HG03175 (cell line): Measurements from ENCODE around the gene STOML3.

ENCODE experiments used
- ATAC-seq: cut with Tn5 transposase; IDR thresholded peaks from one replicate; pipeline ENCODE4 v1.9.1; 2021; ENCODE audit warnings: mild to moderate bottlenecking, moderate library complexity; ENCODE audit not compliant: unreplicated experiment

The STOML3 gene

DNA sequence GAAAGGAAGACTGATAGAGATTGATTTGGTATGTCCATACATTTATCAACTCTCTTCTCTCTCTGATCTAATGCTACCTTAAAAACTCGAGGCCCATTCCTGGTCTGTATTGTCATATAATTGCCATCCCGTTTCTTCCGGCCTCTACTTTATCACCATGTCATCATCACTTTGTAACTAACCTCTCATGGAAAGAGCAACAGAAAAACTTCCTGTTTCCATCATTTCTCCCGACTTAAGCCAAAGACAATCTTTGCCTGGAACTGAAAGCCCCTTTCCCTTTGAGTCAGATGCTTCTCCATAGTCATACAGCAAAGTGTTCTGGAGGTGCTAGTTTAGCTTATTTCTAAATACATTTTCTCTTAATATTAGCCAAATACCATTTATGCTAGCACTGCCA lies 2.8 kb upstream of the STOML3 start:
- ATAC-seq = no peak

DNA sequence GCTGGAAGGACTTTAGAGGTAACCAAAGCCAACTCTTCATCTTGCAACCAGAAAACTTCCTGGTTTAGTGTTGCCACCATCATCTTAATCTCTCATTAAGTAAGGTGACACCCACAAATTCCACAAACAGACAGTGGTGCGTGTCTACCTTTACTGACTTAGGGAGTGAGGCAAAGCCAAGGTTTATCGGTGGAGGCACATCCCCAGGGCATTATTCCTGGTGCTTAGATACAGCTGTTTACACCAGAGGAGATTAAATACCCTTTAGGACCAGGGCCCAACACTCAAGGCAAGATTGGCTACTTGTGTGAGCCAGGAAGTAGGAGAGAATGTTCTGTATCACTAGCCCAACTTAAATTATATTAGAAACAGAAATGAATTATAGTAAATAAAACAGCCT lies 9.5 kb downstream of the STOML3 start:
- ATAC-seq = no peak

DNA sequence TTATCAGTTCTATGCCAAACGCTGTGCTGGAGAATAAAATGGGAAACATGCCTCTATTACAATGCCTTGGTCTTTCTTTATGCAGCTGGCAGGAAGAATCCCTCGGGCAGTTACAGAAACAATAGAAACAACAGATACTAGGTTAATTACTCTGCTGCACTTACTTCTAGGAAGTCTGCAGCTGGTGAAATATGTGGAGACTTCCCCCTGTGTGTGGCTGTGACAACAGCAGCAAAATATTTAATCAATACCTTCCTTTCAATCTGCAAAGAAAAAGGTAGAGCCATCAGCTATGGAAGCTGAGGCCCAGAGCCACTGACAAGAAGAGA lies 9.9 kb downstream of the STOML3 start:
- no peak for ATAC-seq

- ATAC-seq = no peak
Observed at GRCh38 chr13:38979891-38980749, 10.5 kb downstream of the STOML3 start.

DNA sequence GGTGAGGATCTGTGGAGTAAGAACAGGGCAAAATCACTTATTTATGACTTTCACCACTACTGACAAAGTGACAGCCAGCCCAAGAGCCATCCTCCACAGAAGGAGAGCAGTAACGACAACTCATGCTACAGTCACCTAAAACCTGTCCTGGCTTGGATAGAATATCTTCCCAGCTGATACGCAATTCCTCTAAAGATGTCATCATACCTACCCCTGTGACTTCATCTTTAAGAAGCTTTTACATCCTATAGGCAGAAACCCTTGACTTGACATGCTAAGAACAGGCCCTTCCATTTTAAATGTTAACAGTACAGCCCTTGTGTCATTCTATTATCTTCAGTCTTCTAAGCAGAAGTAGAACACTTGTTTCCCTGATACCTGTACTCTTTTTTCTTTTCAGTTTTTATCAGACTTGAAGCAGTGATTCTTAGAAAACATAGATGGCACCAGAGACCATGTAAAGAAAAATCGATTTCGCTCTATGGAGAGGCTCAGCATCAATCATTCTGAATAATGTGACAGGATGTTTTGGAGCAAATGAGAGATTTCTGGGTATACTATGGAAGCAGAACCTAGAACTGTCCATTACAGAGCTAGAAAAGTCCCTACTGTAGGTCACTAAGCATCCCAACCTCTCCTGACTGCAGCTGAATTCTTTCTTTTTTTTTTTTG lies 20.1 kb downstream of the STOML3 start:
- ATAC-seq = no peak

GRCh38 chr13:38969187-38969586 lies 21.4 kb downstream of the STOML3 start:
- no peak for ATAC-seq

DNA sequence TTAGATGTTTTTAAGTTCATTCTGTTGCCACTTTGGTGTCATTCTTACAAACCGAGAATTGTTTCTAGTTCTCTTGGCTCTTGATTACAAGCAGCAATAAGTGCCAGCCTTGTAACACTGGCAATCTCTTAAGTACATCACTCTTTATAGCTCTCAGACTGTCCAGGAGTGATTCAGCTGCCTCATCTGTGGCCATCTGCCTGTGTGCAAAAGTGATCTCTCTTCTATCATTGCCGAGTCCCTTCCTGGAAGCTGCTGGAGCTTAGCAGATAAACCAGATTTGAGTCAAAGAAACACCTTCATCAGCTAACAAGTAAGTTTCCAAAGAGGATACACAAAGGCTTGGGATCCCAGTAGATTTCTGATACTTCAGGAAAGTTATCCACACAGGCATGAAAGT lies 23.2 kb downstream of the STOML3 start:
- no peak for ATAC-seq

GRCh38 chr13:38965281-38965680 lies 25.4 kb downstream of the STOML3 start:
- no peak for ATAC-seq

DNA sequence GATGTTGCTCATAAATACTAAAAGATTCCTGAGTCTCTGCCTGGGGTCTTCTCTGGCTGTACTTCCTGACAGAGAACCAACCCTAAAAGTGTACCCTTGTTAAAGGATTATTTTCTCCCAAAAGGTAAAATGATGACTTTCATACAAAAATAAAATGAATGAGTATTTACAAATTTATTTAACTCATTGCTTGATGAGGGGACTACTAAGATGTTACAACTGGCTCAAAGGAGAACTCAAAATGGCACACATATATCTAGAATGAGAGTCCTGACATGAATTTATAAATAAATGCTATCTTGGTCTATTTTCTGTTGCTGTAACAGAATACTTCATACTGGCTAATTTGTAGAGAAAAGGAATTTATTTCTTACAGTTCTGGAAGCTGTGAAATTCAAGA lies 30.5 kb downstream of the STOML3 start:
- ATAC-seq = no peak

DNA sequence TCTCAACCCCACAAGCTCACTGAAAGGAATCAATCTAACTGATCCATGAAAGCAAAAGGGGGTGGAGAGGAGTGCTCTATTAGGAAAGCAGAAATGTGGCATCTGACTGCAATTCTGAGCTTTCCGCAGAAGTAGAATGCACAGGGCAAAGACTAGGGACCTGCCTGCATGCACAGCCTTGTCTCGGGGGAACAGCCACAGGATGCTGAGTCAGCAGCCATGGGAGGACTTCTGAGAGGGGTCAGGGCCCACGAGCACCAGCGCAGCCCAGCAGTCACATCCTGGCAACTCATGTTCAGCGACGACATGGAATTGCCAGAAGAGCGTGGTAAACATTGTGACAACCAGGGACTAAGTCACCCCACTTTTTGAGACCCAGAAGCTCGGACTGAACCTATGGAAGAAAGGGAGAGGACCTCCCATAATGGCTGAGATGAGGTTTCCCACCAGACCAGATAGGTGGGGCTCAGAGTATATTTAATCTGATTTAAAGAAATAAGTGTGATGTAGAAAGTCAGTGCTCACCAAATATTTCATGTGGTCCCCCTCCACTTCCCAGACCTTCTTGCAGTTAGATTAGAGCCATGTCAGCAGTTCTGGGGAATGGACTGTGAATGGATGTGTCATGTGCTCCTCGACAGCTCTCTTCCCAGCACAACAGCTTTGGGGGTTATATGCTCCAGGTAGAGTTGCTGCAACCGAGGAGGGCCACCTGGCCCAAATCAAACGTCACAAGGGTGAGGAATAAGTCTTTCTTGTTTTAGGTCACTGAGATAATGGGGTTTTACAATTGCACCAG lies 32.6 kb downstream of the STOML3 start:
- no peak for ATAC-seq

DNA sequence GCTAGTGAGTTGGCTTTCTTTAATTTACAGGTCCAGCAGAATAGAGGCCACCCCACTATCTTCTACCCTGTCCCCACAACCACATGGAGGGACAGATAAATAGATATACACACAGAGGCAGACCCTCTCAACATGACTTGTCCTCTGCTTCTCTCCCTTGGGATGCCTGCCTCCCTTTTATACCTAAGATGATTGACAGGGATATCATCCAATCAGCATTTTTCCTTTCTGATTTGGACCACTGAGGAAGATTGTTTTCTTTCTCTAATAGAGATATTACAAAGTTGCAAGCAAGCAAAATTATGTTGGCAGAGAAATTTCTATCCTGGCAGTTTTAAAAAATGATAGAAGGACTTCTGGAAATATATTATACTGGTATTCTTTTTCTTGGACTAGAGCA lies 35.8 kb downstream of the STOML3 start:
- ATAC-seq = no peak

- ATAC-seq = no peak
Observed at GRCh38 chr13:38954291-38954690, 36.3 kb downstream of the STOML3 start.

GRCh38 chr13:38952827-38953226 lies 37.8 kb downstream of the STOML3 start:
- no peak for ATAC-seq

- ATAC-seq = no peak
Observed at GRCh38 chr13:38951525-38952313, 38.9 kb downstream of the STOML3 start.

DNA sequence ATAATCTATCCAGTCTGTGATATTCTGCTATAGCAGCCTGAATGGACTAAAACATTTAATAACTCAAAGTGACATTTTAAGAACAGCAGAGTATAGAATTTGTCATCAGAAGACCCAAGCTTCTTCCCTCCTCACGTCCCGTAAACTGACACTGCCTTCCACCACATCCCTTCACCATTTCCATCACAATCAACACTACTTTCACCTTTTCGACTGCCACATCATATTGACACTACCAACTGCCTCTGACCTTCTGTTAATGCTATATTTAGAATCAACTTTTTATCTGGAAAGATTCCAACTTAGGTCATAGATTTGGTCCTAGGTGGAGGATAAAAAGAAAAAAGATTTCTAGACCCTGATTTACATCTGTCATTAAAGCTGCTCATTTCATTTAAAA lies 39.6 kb downstream of the STOML3 start:
- no peak for ATAC-seq

DNA sequence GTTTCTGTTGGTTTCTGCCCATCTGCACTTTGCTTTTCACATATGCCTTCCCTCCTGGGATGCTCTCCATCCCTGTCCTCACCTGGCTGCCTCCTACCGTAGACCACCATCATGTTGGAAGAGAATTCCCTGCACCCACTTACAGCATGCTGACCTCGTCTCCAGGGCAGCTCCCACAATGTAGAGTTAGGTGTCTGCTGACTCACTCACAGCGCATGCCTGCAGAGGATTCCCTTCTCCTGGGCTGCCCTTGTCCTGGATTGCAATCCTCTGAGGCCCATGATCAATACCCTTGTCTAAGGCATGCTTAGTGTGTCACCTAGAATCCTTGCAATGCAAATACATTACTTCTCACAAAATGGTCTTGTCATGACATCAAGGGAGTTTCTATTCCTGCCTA lies 43.6 kb downstream of the STOML3 start:
- no peak for ATAC-seq

- no peak for ATAC-seq
Observed at GRCh38 chr13:38944219-38944618, 46.4 kb downstream of the STOML3 start.

- ATAC-seq = no peak
Observed at GRCh38 chr13:38943231-38943630, 47.4 kb downstream of the STOML3 start.

DNA sequence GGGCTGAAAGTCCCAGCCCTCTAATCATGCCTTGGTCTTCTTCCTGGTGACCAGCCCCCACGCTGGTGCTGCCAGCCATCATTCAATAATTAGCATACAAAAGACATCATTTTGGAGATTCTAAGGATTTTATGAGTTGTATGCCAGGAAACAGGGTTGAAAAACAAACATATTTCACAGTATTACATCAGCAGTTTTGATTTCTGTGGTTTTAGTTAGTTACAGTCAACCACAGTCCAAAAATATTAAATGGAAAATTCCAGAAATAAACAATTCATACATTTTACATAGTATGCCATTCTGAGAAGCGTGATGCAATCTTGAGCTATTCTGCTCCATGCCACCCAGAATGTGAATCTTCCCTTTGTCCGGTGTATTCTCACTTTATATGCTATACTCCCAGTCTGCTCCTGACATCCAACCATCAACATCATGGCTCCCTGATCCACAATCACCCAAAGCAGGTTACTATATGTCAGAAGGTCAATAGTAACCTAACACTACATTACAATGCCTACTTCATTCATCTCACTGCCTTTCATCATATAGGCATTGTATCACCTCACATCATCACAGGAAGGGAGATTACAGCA lies 49.2 kb downstream of the STOML3 start:
- no peak for ATAC-seq

GRCh38 chr13:38933786-38934185 lies 56.8 kb downstream of the STOML3 start:
- ATAC-seq = no peak

DNA sequence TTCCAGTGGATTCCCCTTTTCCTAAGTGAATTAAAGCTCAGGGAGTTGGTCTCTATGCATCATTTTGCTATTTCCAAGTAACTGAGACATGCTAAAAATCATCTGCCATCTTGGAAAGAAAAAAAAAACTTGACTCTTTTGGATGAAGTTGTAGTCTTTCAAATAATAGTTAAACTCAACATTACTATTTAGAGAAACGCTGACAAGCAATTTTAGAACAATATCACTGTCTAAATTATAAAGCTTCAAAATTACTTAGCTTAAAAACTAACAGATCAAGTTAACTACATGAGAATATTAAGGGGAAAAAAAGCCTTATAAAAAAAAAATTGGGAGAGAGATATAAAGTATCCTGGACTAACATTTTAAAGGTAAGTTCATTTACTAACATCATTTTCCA lies 68.5 kb downstream of the STOML3 start:
- ATAC-seq = no peak
